ENCODE measurements around the gene TUBG2.

TUBG2 gene

GRCh38 chr17:42677921-42678781 lies 19.1 kb downstream of the TUBG2 start:
- peak; percentile 68 for DNase-seq

- peak; percentile 76 for DNase-seq
Measured at GRCh38 chr17:42678951-42679491, 19.9 kb downstream of the TUBG2 start.

- peak; percentile 48 for DNase-seq
Measured at GRCh38 chr17:42679492-42680330, 20.6 kb downstream of the TUBG2 start.

- no peak for DNase-seq
Measured at GRCh38 chr17:42680331-42680808, 21.3 kb downstream of the TUBG2 start.

GRCh38 chr17:42681976-42682721 lies 23.1 kb downstream of the TUBG2 start, which contains the start of gene CNTNAP1:
CNTNAP1 (plus strand) TSS chr17:42682531; CDS start chr17:42682830, 299 bp downstream.
- DNase-seq, result no peak

- no peak for DNase-seq
Measured at GRCh38 chr17:42682722-42683403, 23.8 kb downstream of the TUBG2 start.

GRCh38 chr17:42683407-42684034 lies 24.4 kb downstream of the TUBG2 start:
- DNase-seq, result no peak

GRCh38 chr17:42684929-42685556 lies 26.0 kb downstream of the TUBG2 start:
- no peak for DNase-seq

- DNase-seq, result no peak
Measured at GRCh38 chr17:42685831-42686230, 26.7 kb downstream of the TUBG2 start.

- DNase-seq, result no peak
Measured at GRCh38 chr17:42686520-42687128, 27.5 kb downstream of the TUBG2 start.

GRCh38 chr17:42687707-42688320 lies 28.7 kb downstream of the TUBG2 start:
- DNase-seq, result no peak

GRCh38 chr17:42690596-42690995 lies 31.5 kb downstream of the TUBG2 start:
- DNase-seq, result no peak

- no peak for DNase-seq
Measured at GRCh38 chr17:42691021-42691545, 32.0 kb downstream of the TUBG2 start.

- DNase-seq, result no peak
Measured at GRCh38 chr17:42692489-42692888, 33.4 kb downstream of the TUBG2 start.

- no peak for DNase-seq
Measured at GRCh38 chr17:42694524-42694923, 35.4 kb downstream of the TUBG2 start.

GRCh38 chr17:42695500-42695899 lies 36.4 kb downstream of the TUBG2 start:
- DNase-seq, result no peak

GRCh38 chr17:42697108-42697811 lies 38.2 kb downstream of the TUBG2 start:
- no peak for DNase-seq

GRCh38 chr17:42698736-42699414 lies 39.8 kb downstream of the TUBG2 start:
- no peak for DNase-seq

- no peak for DNase-seq
Measured at GRCh38 chr17:42699415-42699740, 40.3 kb downstream of the TUBG2 start.

Measured in NCI-H2029 (cell line).